ENCODE measurements around the gene TBC1D28. TPM values are rescaled to one million over a fixed set of nuclear protein-coding genes. Genes with fewer than 3 reads are reported as not detected.
"Not testable (repeated sequence)": the region's sequence is repeated elsewhere in the genome, so short reads cannot be mapped to it uniquely, and the experiment has no call there.

The TBC1D28 gene
- not detected for total RNA-seq
- polyA plus RNA-seq = not detected
- 0 to 0.08 (median 0) reads per million in 6 experiments for total RNA-seq

- DNase-seq, H3K9me3 Mint-ChIP-seq, H3K27me3 Mint-ChIP-seq, H3K36me3 Mint-ChIP-seq, POLR2A ChIA-PET, H3K4me1 Mint-ChIP-seq, H3K27ac Mint-ChIP-seq, ATAC-seq, H3K4me3 Mint-ChIP-seq: not testable (repeated sequence)
Observed at GRCh38 chr17:18644291-18644690, at the start of gene TBC1D28. Gene TBC1D28, minus strand, starts transcription at chr17:18644391. Its CDS starts 3,039 bp downstream, at chr17:18641352.

- POLR2A ChIA-PET, DNase-seq, H3K27me3 Mint-ChIP-seq, H3K9me3 Mint-ChIP-seq, ATAC-seq: not testable (repeated sequence)
- H3K27ac Mint-ChIP-seq = peak overlapping the region in 7 of 10 donors; percentile 34 to 92 (median 84)
- H3K4me3 Mint-ChIP-seq = peak overlapping the region; percentile 75 to 98 (median 92)
- H3K36me3 Mint-ChIP-seq = peaks cover 3 to 10% (median 4%) of the 10 kb centered on the region in 3 donors
- peaks cover 7 to 20% (median 14%) of the 10 kb centered on the region in 4 donors for H3K4me1 Mint-ChIP-seq
Observed at GRCh38 chr17:18682668-18683067, 38.5 kb upstream of the TBC1D28 start.

GRCh38 chr17:18681767-18682571 lies 37.8 kb upstream of the TBC1D28 start, which contains the start of gene FOXO3B:
Gene FOXO3B, minus strand, starts transcription at chr17:18682314. Its CDS starts 663 bp downstream, at chr17:18681651.
- H3K9me3 Mint-ChIP-seq, POLR2A ChIA-PET, H3K27me3 Mint-ChIP-seq: not testable (repeated sequence)
- peaks cover 7 to 20% (median 15%) of the 10 kb centered on the region in 4 donors for H3K4me1 Mint-ChIP-seq
- peaks cover 4 to 14% (median 6%) of the 10 kb centered on the region in 3 donors for H3K36me3 Mint-ChIP-seq
- peak within 1 kb of the TSS; percentile 75 to 98 (median 92) for H3K4me3 Mint-ChIP-seq
- DNase-seq (peak; percentile 32 to 86 (median 66)), ATAC-seq (peak; percentile 84 to 88)
- H3K27ac Mint-ChIP-seq = peak within 1 kb of the TSS; percentile 34 to 92 (median 90)

GRCh38 chr17:18677381-18677780 lies 33.2 kb upstream of the TBC1D28 start:
- peaks cover 4 to 13% (median 9%) of the 10 kb centered on the region in 4 donors for H3K4me1 Mint-ChIP-seq
- DNase-seq, H3K4me3 Mint-ChIP-seq, ATAC-seq, H3K27me3 Mint-ChIP-seq, H3K9me3 Mint-ChIP-seq, H3K27ac Mint-ChIP-seq: not testable (repeated sequence)
- POLR2A ChIA-PET = interaction anchor here (0.6 kb wide), 1 partner anchor 220 kb away, joined by 3 read pairs; no protein-coding TSS in a partner anchor
- H3K36me3 Mint-ChIP-seq = peaks cover 10 to 32% (median 11%) of the 10 kb centered on the region in 3 donors

GRCh38 chr17:18676928-18677327 lies 32.7 kb upstream of the TBC1D28 start:
- Mint-ChIP-seq H3K36me3 (peaks cover 10 to 34% (median 13%) of the 10 kb centered on the region in 3 donors), H3K4me1 (peaks cover 4 to 13% (median 9%) of the 10 kb centered on the region in 4 donors)
- not testable (repeated sequence) for DNase-seq, ATAC-seq, H3K9me3 Mint-ChIP-seq, H3K4me3 Mint-ChIP-seq, H3K27me3 Mint-ChIP-seq, H3K27ac Mint-ChIP-seq
- POLR2A ChIA-PET = interaction anchor here (0.6 kb wide), 1 partner anchor 221 kb away, joined by 3 read pairs; no protein-coding TSS in a partner anchor

- DNase-seq, ATAC-seq, H3K27me3 Mint-ChIP-seq, H3K4me3 Mint-ChIP-seq, POLR2A ChIA-PET, H3K27ac Mint-ChIP-seq, H3K4me1 Mint-ChIP-seq: not testable (repeated sequence)
- peaks cover 19 to 54% (median 41%) of the 10 kb centered on the region in 3 donors for H3K36me3 Mint-ChIP-seq
- H3K9me3 Mint-ChIP-seq = peaks cover 0 to 30% (median 3%) of the 10 kb centered on the region in 9 donors
Observed at GRCh38 chr17:18672395-18673227, 28.4 kb upstream of the TBC1D28 start.

- H3K27me3 Mint-ChIP-seq = not testable (repeated sequence)
Observed at GRCh38 chr17:18668625-18669024, 24.4 kb upstream of the TBC1D28 start.

GRCh38 chr17:18667535-18667934 lies 23.3 kb upstream of the TBC1D28 start:
- ATAC-seq, POLR2A ChIA-PET, H3K27me3 Mint-ChIP-seq, DNase-seq, H3K4me1 Mint-ChIP-seq, H3K27ac Mint-ChIP-seq, H3K4me3 Mint-ChIP-seq: not testable (repeated sequence)
- Mint-ChIP-seq H3K36me3 (peaks cover 26 to 53% (median 35%) of the 10 kb centered on the region in 3 donors), H3K9me3 (peaks cover 0 to 51% (median 14%) of the 10 kb centered on the region in 9 donors)

More at GRCh38 chr17:18668625-18669024, 24.4 kb upstream of the TBC1D28 start:
- H3K4me1 Mint-ChIP-seq, POLR2A ChIA-PET, H3K4me3 Mint-ChIP-seq, ATAC-seq, H3K27ac Mint-ChIP-seq, DNase-seq: not testable (repeated sequence)
- H3K9me3 Mint-ChIP-seq = peaks cover 0 to 40% (median 6%) of the 10 kb centered on the region in 9 donors
- H3K36me3 Mint-ChIP-seq = peaks cover 15 to 47% (median 37%) of the 10 kb centered on the region in 3 donors

- H3K9me3 Mint-ChIP-seq = peaks cover 0 to 60% (median 18%) of the 10 kb centered on the region in 9 donors
Observed at GRCh38 chr17:18666326-18666725, 22.1 kb upstream of the TBC1D28 start.

GRCh38 chr17:18661924-18662624 lies 17.9 kb upstream of the TBC1D28 start:
- H3K9me3 Mint-ChIP-seq = peaks cover 0 to 56% (median 21%) of the 10 kb centered on the region in 9 donors
- H3K27ac Mint-ChIP-seq, DNase-seq, POLR2A ChIA-PET, H3K27me3 Mint-ChIP-seq, H3K4me1 Mint-ChIP-seq, ATAC-seq, H3K4me3 Mint-ChIP-seq: not testable (repeated sequence)
- peaks cover 2 to 24% (median 18%) of the 10 kb centered on the region in 3 donors for H3K36me3 Mint-ChIP-seq

More at GRCh38 chr17:18666326-18666725, 22.1 kb upstream of the TBC1D28 start:
- H3K4me3 Mint-ChIP-seq, DNase-seq, H3K27ac Mint-ChIP-seq, ATAC-seq, H3K27me3 Mint-ChIP-seq, H3K4me1 Mint-ChIP-seq: not testable (repeated sequence)
- H3K36me3 Mint-ChIP-seq = peaks cover 28 to 49% (median 31%) of the 10 kb centered on the region in 3 donors
- POLR2A ChIA-PET = interaction anchor here (0.6 kb wide), 1 partner anchor 8 kb away, joined by 5 read pairs; no protein-coding TSS in a partner anchor

GRCh38 chr17:18650094-18650493 lies 5.9 kb upstream of the TBC1D28 start:
- H3K9me3 Mint-ChIP-seq, H3K36me3 Mint-ChIP-seq, H3K4me3 Mint-ChIP-seq, DNase-seq, H3K27ac Mint-ChIP-seq, H3K4me1 Mint-ChIP-seq, POLR2A ChIA-PET: not testable (repeated sequence)
- ATAC-seq = peak; percentile 51 to 78
- peaks cover 0 to 12% (median 6%) of the 10 kb centered on the region in 5 donors for H3K27me3 Mint-ChIP-seq

- H3K4me3 Mint-ChIP-seq, ATAC-seq, H3K36me3 Mint-ChIP-seq, H3K9me3 Mint-ChIP-seq, H3K4me1 Mint-ChIP-seq, POLR2A ChIA-PET, DNase-seq, H3K27me3 Mint-ChIP-seq, H3K27ac Mint-ChIP-seq: not testable (repeated sequence)
Observed at GRCh38 chr17:18643124-18643523, 1.1 kb downstream of the TBC1D28 start.
